GM12878 (cell line): Measurements from ENCODE around the gene PACS1. TPM values are rescaled to one million over a fixed set of nuclear protein-coding genes. Genes with fewer than 3 reads are reported as not detected.

Experiments used
- BACH1 ChIP-seq: fragments of 450-650 bp; IDR thresholded peaks from 2 replicates; pipeline ENCODE4 v1.6.1; 2017; ENCODE audit warnings: mild to moderate bottlenecking, borderline replicate concordance
- CHD2 ChIP-seq: IDR thresholded peaks from 2 replicates; pipeline ENCODE4 v1.6.1; 2011; ENCODE audit warnings: low read depth, low read length, improper control_type of control experiment, borderline replicate concordance
- E2F8 ChIP-seq: fragments of 450-650 bp; IDR thresholded peaks from 2 replicates; pipeline ENCODE4 v1.6.1; 2018; ENCODE audit warnings: mild to moderate bottlenecking, low read depth, moderate library complexity; ENCODE audit not compliant: partially characterized antibody
- EED ChIP-seq: sonication (generic); IDR thresholded peaks from 2 replicates; pipeline ENCODE4 v1.6.1; 2016; ENCODE audit warnings: antibody characterized with exemption, low read depth
- FOXK2 ChIP-seq: fragments of 450-650 bp; IDR thresholded peaks from 2 replicates; pipeline ENCODE4 v1.6.1; 2017; ENCODE audit warnings: mild to moderate bottlenecking, moderate library complexity
- IRF4 ChIP-seq: IDR thresholded peaks from 2 replicates; pipeline ENCODE4 v1.6.1; 2011; ENCODE audit warnings: low read depth, low read length
- IRF5 ChIP-seq: fragments of 450-650 bp; IDR thresholded peaks from 2 replicates; pipeline ENCODE4 v1.6.1; 2017; ENCODE audit warnings: borderline replicate concordance
- KAT2A ChIP-seq: conservative IDR thresholded peaks from 2 replicates; pipeline ENCODE4 v1.6.1; 2011; ENCODE audit warnings: low read depth, low read length; ENCODE audit not compliant: control insufficient read depth
- KDM1A ChIP-seq: fragments of 200-600 bp; sonication (generic); IDR thresholded peaks from 2 replicates; pipeline ENCODE4 v1.6.1; 2016; ENCODE audit warnings: borderline replicate concordance
- POLR2AphosphoS5 ChIP-seq: IDR thresholded peaks from 2 replicates; pipeline ENCODE4 v1.6.1; 2011; ENCODE audit warnings: mild to moderate bottlenecking, low read length, inconsistent platforms
- RAD51 ChIP-seq: fragments of 450-650 bp; IDR thresholded peaks from 2 replicates; pipeline ENCODE4 v1.6.1; 2016; ENCODE audit warnings: moderate library complexity, mild to moderate bottlenecking, inconsistent platforms
- RB1 ChIP-seq: fragments of 450-650 bp; formaldehyde crosslinking; IDR thresholded peaks from 2 replicates; pipeline ENCODE4 v1.6.1; 2017; ENCODE audit warnings: mild to moderate bottlenecking, borderline replicate concordance
- RFX5 ChIP-seq: IDR thresholded peaks from 2 replicates; pipeline ENCODE4 v1.6.1; 2011; ENCODE audit warnings: low read depth, low read length, improper control_type of control experiment
- SREBF1 ChIP-seq: IDR thresholded peaks from 2 replicates; pipeline ENCODE4 v1.6.1; 2012; ENCODE audit warnings: mild to moderate bottlenecking, low read length
- TCF12 ChIP-seq: IDR thresholded peaks from 2 replicates; pipeline ENCODE4 v1.6.1; 2011; ENCODE audit warnings: low read depth, mild to moderate bottlenecking, low read length
- TCF7 ChIP-seq: IDR thresholded peaks from 2 replicates; pipeline ENCODE4 v1.6.1; 2014; ENCODE audit warnings: antibody characterized with exemption, borderline replicate concordance
- USF2 ChIP-seq: IDR thresholded peaks from 2 replicates; pipeline ENCODE4 v1.6.1; 2011; ENCODE audit warnings: low read depth, low read length, improper control_type of control experiment, borderline replicate concordance
- polyA plus RNA-seq, 11 experiments: library from polyadenylated mRNA; depleted of rRNA in 4 of 11; unstranded in 6 of 11; stranded (reverse) in 5 of 11; fragments of >200 nt; fragmentation: Nextera tagmentation in 4 of 11; fragmentation: Illumina TruSeq in 1 of 11; extraction: Ambion mirVana in 4 of 11; extraction: Trizol in 1 of 11; gene quantifications; 1 replicate in 1 of 11; 2 replicates in 10 of 11; pipeline versions ENCODE4 v1.2.1 to v1.2.3, GENCODE V29; 2011 to 2016; ENCODE audit warnings: inconsistent platforms in 2 of 11, missing spikeins in 2 of 11, low read depth in 1 of 11
- total RNA-seq, 4 experiments: library from RNA; depleted of rRNA in 3 of 4; stranded (reverse); fragments of >200 nt in 3 of 4; fragmentation: Illumina TruSeq in 1 of 4; extraction: Trizol in 1 of 4; gene quantifications; 2 replicates each; pipeline versions ENCODE4 v1.2.1 to v1.2.3, GENCODE V29; 2013 to 2021
- TF ChIP-seq, protein P1 (sequence below): IDR thresholded peaks from 2 replicates; pipeline ENCODE4 v1.6.1; 2012; ENCODE audit warnings: mild to moderate bottlenecking, low read depth, low read length

Gene PACS1
- total and polyA plus RNA-seq, 10 of the 15 experiments (the other 5 are each of a cell fraction or from before 2014, with no cell fraction given) = 1.1 to 74.3 (median 17.9) TPM

GRCh38 chr11:66051766-66052663 is 18.1 kb upstream of the PACS1 start, which contains the start of gene SF3B2 (continued):
- TF ChIP-seq KAT2A (no peak), IRF5 (no peak), EED (no peak; the same call in 1 of the 2 replicates), TCF7 (no peak), FOXK2 (no peak), USF2 (no peak), SREBF1 (0 out of 2 replicates have a peak, but pooled peaks have one; percentile 15), E2F8 (peak; percentile 85), RFX5 (peak; percentile 23; the same call in 1 of the 2 replicates), RAD51 (no peak), RB1 (peak; percentile 81; the same call in 1 of the 2 replicates), IRF4 (no peak), BACH1 (no peak), TCF12 (0 out of 2 replicates have a peak, but pooled peaks have one; percentile 11), KDM1A (no peak), CHD2 (peak; percentile 75), POLR2AphosphoS5 (peak; percentile 89)
- TF ChIP-seq, protein P1, sequence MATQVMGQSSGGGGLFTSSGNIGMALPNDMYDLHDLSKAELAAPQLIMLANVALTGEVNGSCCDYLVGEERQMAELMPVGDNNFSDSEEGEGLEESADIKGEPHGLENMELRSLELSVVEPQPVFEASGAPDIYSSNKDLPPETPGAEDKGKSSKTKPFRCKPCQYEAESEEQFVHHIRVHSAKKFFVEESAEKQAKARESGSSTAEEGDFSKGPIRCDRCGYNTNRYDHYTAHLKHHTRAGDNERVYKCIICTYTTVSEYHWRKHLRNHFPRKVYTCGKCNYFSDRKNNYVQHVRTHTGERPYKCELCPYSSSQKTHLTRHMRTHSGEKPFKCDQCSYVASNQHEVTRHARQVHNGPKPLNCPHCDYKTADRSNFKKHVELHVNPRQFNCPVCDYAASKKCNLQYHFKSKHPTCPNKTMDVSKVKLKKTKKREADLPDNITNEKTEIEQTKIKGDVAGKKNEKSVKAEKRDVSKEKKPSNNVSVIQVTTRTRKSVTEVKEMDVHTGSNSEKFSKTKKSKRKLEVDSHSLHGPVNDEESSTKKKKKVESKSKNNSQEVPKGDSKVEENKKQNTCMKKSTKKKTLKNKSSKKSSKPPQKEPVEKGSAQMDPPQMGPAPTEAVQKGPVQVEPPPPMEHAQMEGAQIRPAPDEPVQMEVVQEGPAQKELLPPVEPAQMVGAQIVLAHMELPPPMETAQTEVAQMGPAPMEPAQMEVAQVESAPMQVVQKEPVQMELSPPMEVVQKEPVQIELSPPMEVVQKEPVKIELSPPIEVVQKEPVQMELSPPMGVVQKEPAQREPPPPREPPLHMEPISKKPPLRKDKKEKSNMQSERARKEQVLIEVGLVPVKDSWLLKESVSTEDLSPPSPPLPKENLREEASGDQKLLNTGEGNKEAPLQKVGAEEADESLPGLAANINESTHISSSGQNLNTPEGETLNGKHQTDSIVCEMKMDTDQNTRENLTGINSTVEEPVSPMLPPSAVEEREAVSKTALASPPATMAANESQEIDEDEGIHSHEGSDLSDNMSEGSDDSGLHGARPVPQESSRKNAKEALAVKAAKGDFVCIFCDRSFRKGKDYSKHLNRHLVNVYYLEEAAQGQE = no peak
